BLaER1 treated with 17β-estradiol and CSF1 and Interleukin-3, amounts not matched to agents 10 nM and 100 nM (cell line): ENCODE results near the gene EGLN3.

ENCODE experiments used
- H3K27ac ChIP-seq, 11 experiments: shearing (Covaris generic); formaldehyde crosslinking; 2 replicates each; pipeline ENCODE4 v1.8.1; 2022
- H3K27me3 ChIP-seq, 11 experiments: shearing (Covaris generic); formaldehyde crosslinking; 2 replicates each; pipeline ENCODE4 v1.8.1; 2022
- H3K36me3 ChIP-seq, 11 experiments: shearing (Covaris generic); formaldehyde crosslinking; 2 replicates each; pipeline ENCODE4 v1.8.1; 2022
- H3K4me1 ChIP-seq, 10 experiments: shearing (Covaris generic); formaldehyde crosslinking; 2 replicates each; pipeline ENCODE4 v1.8.1; 2022
- H3K4me2 ChIP-seq, 11 experiments: shearing (Covaris generic); formaldehyde crosslinking; 2 replicates each; pipeline ENCODE4 v1.8.1; 2022
- H3K4me3 ChIP-seq, 10 experiments: shearing (Covaris generic); formaldehyde crosslinking; 2 replicates each; pipeline ENCODE4 v1.8.1; 2022
- H3K9ac ChIP-seq, 11 experiments: shearing (Covaris generic); formaldehyde crosslinking; 2 replicates each; pipeline ENCODE4 v1.8.1; 2022
- H3K9me3 ChIP-seq, 11 experiments: shearing (Covaris generic); formaldehyde crosslinking; replicated peaks in 1 of 11; 2 replicates each; pipeline ENCODE4 v1.8.1; 2022
- H4K20me1 ChIP-seq, 11 experiments: shearing (Covaris generic); formaldehyde crosslinking; 2 replicates each; pipeline ENCODE4 v1.8.1; 2022
- Cebpa-rat ChIP-seq, 11 experiments: shearing (Covaris generic); IDR thresholded peaks; 2 replicates each; pipeline ENCODE4 v1.8.1; 2022

Gene EGLN3

GRCh38 chr14:33950320-33951182 lies at the start of gene EGLN3:
EGLN3 (minus strand) TSS chr14:33951074; CDS start chr14:33950752, 322 bp downstream.
- no peak within 1 kb of the TSS for H3K27ac ChIP-seq
- peaks cover 0 to 13% (median 9%) of the 10 kb centered on the region in 10 experiments; a peak in 11 of 20 replicates for H3K4me1 ChIP-seq
- H4K20me1 ChIP-seq: no peaks in the 10 kb centered on the region
- no peak for TF ChIP-seq Cebpa-rat (IDR thresholded peaks at IDR 0.05)
- H3K4me3 ChIP-seq: no peak within 1 kb of the TSS; a peak in 1 of 20 replicates
- no peak within 1 kb of the TSS for H3K9ac ChIP-seq
- H3K9me3 ChIP-seq: peaks cover 16 to 26% (median 23%) of the 10 kb centered on the region in 11 experiments
- H3K4me2 ChIP-seq: no peak within 1 kb of the TSS
- H3K36me3 ChIP-seq: no peaks in the 10 kb centered on the region
- no peaks in the 10 kb centered on the region for H3K27me3 ChIP-seq

GRCh38 chr14:34000396-34000795 lies 49.5 kb upstream of the EGLN3 start:
- no peak overlapping the region for H3K4me3 ChIP-seq
- no peak for TF ChIP-seq Cebpa-rat (IDR thresholded peaks at IDR 0.05)
- H3K36me3 ChIP-seq: no peaks in the 10 kb centered on the region
- no peaks in the 10 kb centered on the region for H4K20me1 ChIP-seq
- H3K9ac ChIP-seq: no peak overlapping the region
- H3K4me1 ChIP-seq: no peaks in the 10 kb centered on the region
- no peaks in the 10 kb centered on the region for H3K9me3 ChIP-seq
- no peaks in the 10 kb centered on the region for H3K27me3 ChIP-seq
- H3K27ac ChIP-seq: no peak overlapping the region
- no peak overlapping the region for H3K4me2 ChIP-seq

GRCh38 chr14:33999771-34000291 lies 49.0 kb upstream of the EGLN3 start:
- Histone ChIP-seq H3K27me3 (no peaks in the 10 kb centered on the region), H3K9me3 (no peaks in the 10 kb centered on the region), H3K4me2 (no peak overlapping the region), H3K9ac (no peak overlapping the region), H3K36me3 (no peaks in the 10 kb centered on the region), H3K4me3 (no peak overlapping the region), H3K4me1 (no peaks in the 10 kb centered on the region), H4K20me1 (no peaks in the 10 kb centered on the region), H3K27ac (no peak overlapping the region)
- no peak for TF ChIP-seq Cebpa-rat (IDR thresholded peaks at IDR 0.05)

- H3K27ac ChIP-seq: no peak overlapping the region
- H3K4me3 ChIP-seq: no peak overlapping the region
- no peaks in the 10 kb centered on the region for H3K27me3 ChIP-seq
- H3K9me3 ChIP-seq: no peaks in the 10 kb centered on the region
- no peaks in the 10 kb centered on the region for H3K36me3 ChIP-seq
- H3K4me1 ChIP-seq: no peaks in the 10 kb centered on the region
- no peak for TF ChIP-seq Cebpa-rat (IDR thresholded peaks at IDR 0.05)
- no peaks in the 10 kb centered on the region for H4K20me1 ChIP-seq
- no peak overlapping the region for H3K4me2 ChIP-seq
- H3K9ac ChIP-seq: no peak overlapping the region
These were observed 46.7 kb upstream of the EGLN3 start for GRCh38 chr14:33997611-33998010.

GRCh38 chr14:33996462-33996861 lies 45.6 kb upstream of the EGLN3 start:
- H3K9ac ChIP-seq: no peak overlapping the region
- no peaks in the 10 kb centered on the region for H3K27me3 ChIP-seq
- no peak overlapping the region for H3K27ac ChIP-seq
- H3K4me2 ChIP-seq: no peak overlapping the region
- no peaks in the 10 kb centered on the region for H3K36me3 ChIP-seq
- H3K9me3 ChIP-seq: no peaks in the 10 kb centered on the region
- no peak overlapping the region for H3K4me3 ChIP-seq
- H3K4me1 ChIP-seq: no peaks in the 10 kb centered on the region
- no peak for TF ChIP-seq Cebpa-rat (IDR thresholded peaks at IDR 0.05)
- no peaks in the 10 kb centered on the region for H4K20me1 ChIP-seq

GRCh38 chr14:33993246-33993645 lies 42.4 kb upstream of the EGLN3 start:
- no peaks in the 10 kb centered on the region for H4K20me1 ChIP-seq
- no peak overlapping the region for H3K4me2 ChIP-seq
- no peak for TF ChIP-seq Cebpa-rat (IDR thresholded peaks at IDR 0.05)
- H3K9me3 ChIP-seq: no peaks in the 10 kb centered on the region
- H3K36me3 ChIP-seq: no peaks in the 10 kb centered on the region
- no peak overlapping the region for H3K4me3 ChIP-seq
- H3K9ac ChIP-seq: no peak overlapping the region
- H3K4me1 ChIP-seq: no peaks in the 10 kb centered on the region
- H3K27me3 ChIP-seq: no peaks in the 10 kb centered on the region
- no peak overlapping the region for H3K27ac ChIP-seq

GRCh38 chr14:33992274-33993007 lies 41.6 kb upstream of the EGLN3 start:
- no peaks in the 10 kb centered on the region for H3K27me3 ChIP-seq
- H3K36me3 ChIP-seq: no peaks in the 10 kb centered on the region
- H3K27ac ChIP-seq: no peak overlapping the region
- no peaks in the 10 kb centered on the region for H4K20me1 ChIP-seq
- no peak overlapping the region for H3K4me2 ChIP-seq
- no peak for TF ChIP-seq Cebpa-rat (IDR thresholded peaks at IDR 0.05)
- no peak overlapping the region for H3K4me3 ChIP-seq
- no peaks in the 10 kb centered on the region for H3K9me3 ChIP-seq
- no peaks in the 10 kb centered on the region for H3K4me1 ChIP-seq
- no peak overlapping the region for H3K9ac ChIP-seq

GRCh38 chr14:33990790-33991189 lies 39.9 kb upstream of the EGLN3 start:
- Histone ChIP-seq H3K4me3 (no peak overlapping the region), H3K4me1 (no peaks in the 10 kb centered on the region), H4K20me1 (no peaks in the 10 kb centered on the region), H3K4me2 (no peak overlapping the region), H3K27me3 (no peaks in the 10 kb centered on the region), H3K36me3 (no peaks in the 10 kb centered on the region), H3K9me3 (peaks cover 0 to 4% (median under 1%) of the 10 kb centered on the region in 11 experiments; a peak in 8 of 22 replicates), H3K27ac (no peak overlapping the region), H3K9ac (no peak overlapping the region)
- TF ChIP-seq Cebpa-rat (IDR thresholded peaks at IDR 0.05): no peak

- Histone ChIP-seq H3K4me2 (no peak overlapping the region), H3K4me3 (no peak overlapping the region), H3K9ac (no peak overlapping the region), H3K27me3 (no peaks in the 10 kb centered on the region), H3K4me1 (no peaks in the 10 kb centered on the region), H4K20me1 (no peaks in the 10 kb centered on the region), H3K27ac (no peak overlapping the region), H3K9me3 (peaks cover 12 to 24% (median 18%) of the 10 kb centered on the region in 11 experiments), H3K36me3 (no peaks in the 10 kb centered on the region)
- no peak for TF ChIP-seq Cebpa-rat (IDR thresholded peaks at IDR 0.05)
These were observed 36.7 kb upstream of the EGLN3 start for GRCh38 chr14:33987565-33988080.
